IgD-negative memory B cell (primary cell): ENCODE measurements around the gene CALR3. TPM values are rescaled to one million over a fixed set of nuclear protein-coding genes. Genes with fewer than 3 reads are reported as not detected.
"Not testable (repeated sequence)": the region's sequence is repeated elsewhere in the genome, so short reads cannot be mapped to it uniquely, and the experiment has no call there.

Experiments
- H3K27ac Mint-ChIP-seq, 3 donors: one replicate each; pipeline ENCODE4 v1.8.0; 2020 to 2022; ENCODE audit warnings: mild to moderate bottlenecking in 3 of 3, mixed read lengths in 3 of 3, moderate library complexity in 1 of 3
- H3K27me3 Mint-ChIP-seq: one replicate; pipeline ENCODE4 v1.8.0; 2021; ENCODE audit warnings: mixed read lengths
- H3K36me3 Mint-ChIP-seq: one replicate; pipeline ENCODE4 v1.8.0; 2020; ENCODE audit warnings: mild to moderate bottlenecking, mixed read lengths
- H3K4me1 Mint-ChIP-seq, 3 donors: one replicate each; pipeline ENCODE4 v1.8.0; 2020 to 2022; ENCODE audit warnings: mixed read lengths in 3 of 3, mild to moderate bottlenecking in 1 of 3
- H3K4me3 Mint-ChIP-seq, 4 donors: one replicate each; pipeline ENCODE4 v1.8.0; 2020 to 2022; ENCODE audit warnings: mild to moderate bottlenecking in 4 of 4, mixed read lengths in 4 of 4, moderate library complexity in 3 of 4
- H3K9me3 Mint-ChIP-seq, 3 donors: one replicate each; pipeline ENCODE4 v1.8.0; 2020 to 2021; ENCODE audit warnings: mixed read lengths in 3 of 3, mild to moderate bottlenecking in 1 of 3
- polyA plus RNA-seq: library from polyadenylated mRNA; unstranded; fragments of 300-500 nt; fragmentation: Illumina TruSeq; gene quantifications from one replicate; pipeline ENCODE4 v1.2.3, GENCODE V29; 2021

CALR3 gene
- polyA plus RNA-seq, 1 donor from 2014 or later, result not detected

DNA sequence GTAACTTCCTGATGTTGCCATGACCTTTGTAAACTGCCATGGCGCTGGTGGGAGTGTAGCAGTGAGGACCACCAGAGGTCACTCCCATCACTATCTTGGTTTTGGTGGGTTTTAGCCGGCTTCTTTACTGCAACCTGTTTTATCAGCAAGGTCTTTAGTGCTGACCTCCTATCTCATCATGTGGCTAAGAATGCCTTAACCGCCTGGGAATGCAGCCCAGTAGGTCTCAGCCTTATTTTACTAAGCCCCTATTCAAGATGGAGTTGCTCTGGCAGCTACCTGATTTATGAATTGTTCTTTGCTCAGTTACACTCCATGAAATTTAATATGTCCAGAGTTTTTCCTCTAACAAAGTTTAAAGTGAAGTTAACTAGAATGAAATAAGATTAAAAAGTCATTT lies 19.6 kb downstream of the CALR3 start:
- H3K36me3 Mint-ChIP-seq, result peaks cover 4% of the 10 kb centered on the region
- H3K27me3 Mint-ChIP-seq, result peaks cover 2% of the 10 kb centered on the region
- H3K27ac Mint-ChIP-seq, result no peak overlapping the region
- H3K4me3 Mint-ChIP-seq, result no peak overlapping the region
- peaks cover 0 to 4% (median 2%) of the 10 kb centered on the region in 3 donors for H3K4me1 Mint-ChIP-seq
- no peaks in the 10 kb centered on the region for H3K9me3 Mint-ChIP-seq

DNA sequence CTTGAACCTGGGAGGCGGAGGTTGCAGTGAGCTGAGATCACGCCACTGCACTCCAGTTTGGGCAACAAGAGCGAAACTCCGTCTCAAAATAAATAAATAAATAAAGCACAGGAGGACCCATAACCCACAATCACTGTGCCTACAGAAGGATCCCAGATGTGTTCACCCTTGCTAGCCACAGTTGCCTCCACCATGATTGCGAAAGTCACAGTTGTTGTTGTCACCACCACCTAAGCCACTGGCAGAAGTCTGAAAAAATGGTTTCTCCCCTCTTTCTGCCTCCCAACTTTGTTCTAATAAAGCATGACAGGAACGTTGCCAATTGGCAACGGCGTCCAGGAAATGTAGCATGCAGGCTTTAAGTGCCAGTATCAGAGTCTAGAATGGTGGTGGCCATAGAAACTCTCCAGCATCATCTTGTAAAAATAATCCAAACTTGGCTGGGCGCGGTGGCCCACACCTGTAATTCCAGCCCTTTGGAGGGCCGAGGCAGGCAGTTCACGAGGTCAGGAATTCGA lies 22.0 kb downstream of the CALR3 start:
- peaks cover 16 to 20% (median 19%) of the 10 kb centered on the region in 3 donors for H3K4me1 Mint-ChIP-seq
- no peaks in the 10 kb centered on the region for H3K9me3 Mint-ChIP-seq
- peaks cover 4% of the 10 kb centered on the region for H3K36me3 Mint-ChIP-seq
- peak overlapping the region in 1 of 4 donors; percentile 60 for H3K4me3 Mint-ChIP-seq
- no peak overlapping the region for H3K27ac Mint-ChIP-seq
- H3K27me3 Mint-ChIP-seq, result peaks cover 2% of the 10 kb centered on the region

DNA sequence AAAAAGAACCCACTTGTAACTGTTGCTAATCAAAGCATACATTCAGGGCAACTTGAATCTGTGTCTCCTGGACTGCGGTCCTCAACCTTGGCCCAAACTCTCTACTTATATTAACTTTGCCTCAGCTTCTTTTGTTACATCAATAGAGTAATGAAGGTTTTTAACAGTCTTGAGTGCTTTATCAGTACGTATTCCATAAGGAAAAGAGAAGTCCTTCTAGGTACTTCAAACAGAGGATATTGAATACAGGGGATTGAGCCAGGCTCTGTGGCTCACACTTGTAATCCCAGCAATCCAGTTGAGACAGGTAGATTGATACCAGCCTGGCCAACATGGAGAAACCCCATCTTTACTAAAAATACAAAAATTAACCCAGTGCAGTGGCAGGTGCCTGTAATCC lies 23.0 kb downstream of the CALR3 start:
- peaks cover 20 to 27% (median 26%) of the 10 kb centered on the region in 3 donors for H3K4me1 Mint-ChIP-seq
- H3K4me3 Mint-ChIP-seq, result peak overlapping the region; percentile 48 to 88 (median 70)
- peaks cover 4% of the 10 kb centered on the region for H3K36me3 Mint-ChIP-seq
- H3K9me3 Mint-ChIP-seq, result no peaks in the 10 kb centered on the region
- H3K27me3 Mint-ChIP-seq, result peaks cover 2% of the 10 kb centered on the region
- H3K27ac Mint-ChIP-seq, result peak overlapping the region in 1 of 3 donors; percentile 45

DNA sequence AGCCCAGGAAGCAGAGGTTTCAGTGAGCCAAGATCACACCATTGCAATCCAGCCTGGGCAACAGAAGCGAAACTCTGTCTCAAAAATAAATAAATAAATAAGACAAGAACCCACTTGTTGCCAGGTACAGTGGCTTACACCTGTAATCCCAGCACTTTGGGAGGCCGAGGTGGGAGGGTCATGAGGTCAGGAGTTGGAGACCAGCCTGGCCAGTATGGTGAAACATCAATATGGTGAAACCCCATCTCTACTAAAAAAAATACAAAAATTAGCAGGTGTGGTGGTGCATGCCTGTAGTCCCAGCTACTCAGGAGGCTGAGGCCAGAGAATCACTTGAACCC lies 23.4 kb downstream of the CALR3 start:
- peaks cover 24 to 31% (median 29%) of the 10 kb centered on the region in 3 donors for H3K4me1 Mint-ChIP-seq
- H3K27ac Mint-ChIP-seq, result peak overlapping the region in 2 of 3 donors; percentile 35 to 62
- not testable (repeated sequence) for H3K36me3 Mint-ChIP-seq, H3K9me3 Mint-ChIP-seq, H3K27me3 Mint-ChIP-seq
- peak overlapping the region; percentile 52 to 88 (median 84) for H3K4me3 Mint-ChIP-seq

DNA sequence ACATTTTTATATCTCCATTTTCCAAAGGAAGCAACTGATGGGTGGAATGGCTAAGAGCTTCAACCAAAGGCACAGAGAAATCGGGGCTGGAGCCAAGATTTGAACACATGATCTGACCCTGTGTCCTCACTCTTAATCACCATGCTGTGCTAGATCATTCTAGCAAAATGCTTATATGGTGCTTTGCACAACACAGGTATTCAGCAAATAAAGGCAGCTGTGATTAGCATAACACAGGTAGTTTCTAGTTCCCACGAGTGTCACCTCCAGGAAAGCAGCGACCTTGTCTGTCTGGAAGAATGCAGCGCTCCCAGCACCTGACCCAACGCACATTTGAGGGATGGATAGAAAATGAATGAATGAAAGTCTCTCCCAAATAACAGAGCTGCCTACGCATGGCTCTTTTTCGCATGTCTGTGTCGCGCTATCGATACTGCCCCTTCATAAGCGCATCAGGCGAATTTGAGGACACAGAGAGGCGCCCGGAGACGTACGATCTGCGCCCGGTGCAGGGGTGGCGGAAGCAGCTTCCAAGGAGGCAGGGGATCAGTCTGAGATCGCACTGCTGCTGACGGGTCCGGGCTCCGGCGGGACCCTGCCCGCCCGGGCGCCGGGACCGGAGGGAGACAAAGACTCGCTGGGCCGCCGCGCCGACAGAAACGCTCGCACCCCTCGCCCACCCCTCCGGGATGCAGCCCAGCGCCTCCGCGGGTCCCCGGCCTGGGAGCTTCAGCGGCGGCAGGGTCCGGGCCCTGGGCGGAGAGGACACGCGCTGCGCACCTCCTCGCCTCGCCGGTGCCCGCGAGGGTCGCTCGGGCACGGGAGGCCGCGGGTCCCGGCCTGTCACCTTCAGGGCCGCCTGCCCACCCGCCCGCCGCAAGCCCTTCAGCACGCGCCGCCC lies 24.8 kb downstream of the CALR3 start:
- Mint-ChIP-seq H3K36me3 (peaks cover 7% of the 10 kb centered on the region), H3K4me1 (peaks cover 31 to 37% (median 35%) of the 10 kb centered on the region in 3 donors), H3K27me3 (no peaks in the 10 kb centered on the region), H3K9me3 (no peaks in the 10 kb centered on the region), H3K27ac (peak overlapping the region; percentile 30 to 83 (median 72)), H3K4me3 (peak overlapping the region; percentile 87 to 95 (median 90))

DNA sequence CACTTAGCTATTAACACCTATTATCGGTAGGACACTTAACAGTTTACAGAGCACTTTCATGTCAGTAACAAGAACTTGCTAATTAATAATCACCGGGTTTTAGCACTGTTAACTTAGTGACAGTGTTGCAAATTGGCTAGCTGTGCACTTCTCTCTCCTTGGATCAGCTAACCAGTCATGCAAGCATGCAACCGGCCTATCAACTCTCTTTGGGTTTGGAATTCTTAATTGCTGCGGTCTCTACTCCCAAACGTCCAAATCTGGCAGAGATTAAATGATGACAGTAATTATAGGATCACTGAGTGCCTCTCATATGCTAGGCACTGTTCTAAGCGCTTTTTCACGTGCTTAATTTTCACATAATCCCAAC lies 25.4 kb downstream of the CALR3 start:
- peak overlapping the region; percentile 30 to 83 (median 72) for H3K27ac Mint-ChIP-seq
- H3K4me1 Mint-ChIP-seq, result peaks cover 32 to 39% (median 35%) of the 10 kb centered on the region in 3 donors
- H3K4me3 Mint-ChIP-seq, result peak overlapping the region; percentile 87 to 95 (median 90)
- H3K27me3 Mint-ChIP-seq, result no peaks in the 10 kb centered on the region
- peaks cover 7% of the 10 kb centered on the region for H3K36me3 Mint-ChIP-seq
- no peaks in the 10 kb centered on the region for H3K9me3 Mint-ChIP-seq

DNA sequence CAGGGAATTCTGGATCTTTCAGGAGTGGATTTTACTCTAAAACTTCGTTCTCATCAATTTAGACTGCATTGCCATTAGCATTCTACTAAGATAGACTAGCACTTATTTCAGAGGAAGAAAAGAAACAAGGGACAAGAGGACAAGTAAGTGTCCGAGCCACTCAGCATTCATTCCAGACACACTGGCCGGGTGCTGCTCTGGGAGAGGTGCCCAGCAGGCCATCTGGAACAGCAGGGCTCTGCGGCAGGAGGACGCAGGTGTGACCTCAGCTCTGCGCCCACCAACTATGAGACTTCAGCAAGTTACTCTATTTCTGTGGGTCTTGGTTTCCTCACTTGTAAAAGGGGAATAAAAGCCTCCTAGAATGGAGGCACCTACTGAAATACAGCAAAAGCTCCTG lies 28.4 kb downstream of the CALR3 start:
- Mint-ChIP-seq H3K4me3 (peak overlapping the region in 1 of 4 donors; percentile 87), H3K27me3 (no peaks in the 10 kb centered on the region), H3K9me3 (no peaks in the 10 kb centered on the region), H3K36me3 (peaks cover 3% of the 10 kb centered on the region), H3K4me1 (peaks cover 41 to 52% (median 42%) of the 10 kb centered on the region in 3 donors), H3K27ac (peak overlapping the region in 1 of 3 donors; percentile 58)

DNA sequence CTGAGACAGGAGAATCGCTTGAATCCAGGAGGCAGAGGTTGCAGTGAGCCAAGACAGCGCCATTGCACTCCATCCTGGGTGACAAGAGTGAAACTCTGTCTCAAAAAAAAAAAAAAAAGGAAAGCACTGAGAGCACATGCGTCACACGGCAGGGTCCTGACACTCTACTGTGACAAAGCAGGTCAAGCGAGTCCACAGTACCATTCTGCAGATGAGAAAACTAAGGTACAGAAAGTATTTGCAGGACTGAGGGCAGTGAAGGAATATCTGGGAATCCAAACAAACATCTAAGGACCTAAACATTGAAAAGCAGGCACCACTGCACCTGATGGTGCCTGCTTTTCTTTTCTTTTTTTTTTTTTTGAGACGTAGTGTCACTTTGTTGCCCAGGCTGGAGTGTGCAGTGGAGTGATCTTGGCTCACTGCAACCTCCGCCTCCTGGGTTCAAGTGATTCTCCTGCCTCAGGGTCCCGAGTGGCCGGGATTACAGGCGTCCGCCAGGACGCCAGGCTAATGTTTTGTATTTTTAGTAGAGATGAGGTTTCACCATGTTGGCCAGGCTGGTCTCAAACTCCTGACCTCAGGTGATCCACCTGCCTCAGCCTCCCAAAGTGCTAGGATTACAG lies 29.1 kb downstream of the CALR3 start:
- Mint-ChIP-seq H3K4me1 (peaks cover 41 to 54% (median 42%) of the 10 kb centered on the region in 3 donors), H3K4me3 (peak overlapping the region in 1 of 4 donors; percentile 87)
- H3K27ac Mint-ChIP-seq, H3K27me3 Mint-ChIP-seq, H3K36me3 Mint-ChIP-seq, H3K9me3 Mint-ChIP-seq: not testable (repeated sequence)

DNA sequence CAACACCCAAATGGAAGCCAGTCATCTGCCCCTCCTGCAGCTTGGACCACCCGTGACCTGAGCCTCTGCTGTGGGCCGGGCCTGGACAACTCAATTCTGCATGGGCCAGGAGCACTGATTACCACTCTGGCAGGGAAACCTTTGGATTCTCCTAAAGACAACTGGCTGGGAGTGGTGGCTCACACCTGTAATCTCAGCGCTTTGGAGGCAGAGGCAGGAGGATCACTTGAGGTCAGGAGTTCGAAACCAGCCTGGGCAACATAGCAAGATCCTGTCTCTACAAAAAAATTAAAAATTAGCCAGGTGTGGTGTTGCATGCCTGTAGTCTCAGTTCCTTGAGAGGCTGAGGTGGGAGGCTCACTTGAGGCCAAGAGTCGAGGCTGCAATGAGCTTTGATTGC lies 30.7 kb downstream of the CALR3 start:
- Mint-ChIP-seq H3K27ac (no peak overlapping the region), H3K36me3 (peaks cover 3% of the 10 kb centered on the region), H3K4me1 (peaks cover 35 to 47% (median 38%) of the 10 kb centered on the region in 3 donors), H3K4me3 (peak overlapping the region in 1 of 4 donors; percentile 17), H3K27me3 (no peaks in the 10 kb centered on the region), H3K9me3 (no peaks in the 10 kb centered on the region)

DNA sequence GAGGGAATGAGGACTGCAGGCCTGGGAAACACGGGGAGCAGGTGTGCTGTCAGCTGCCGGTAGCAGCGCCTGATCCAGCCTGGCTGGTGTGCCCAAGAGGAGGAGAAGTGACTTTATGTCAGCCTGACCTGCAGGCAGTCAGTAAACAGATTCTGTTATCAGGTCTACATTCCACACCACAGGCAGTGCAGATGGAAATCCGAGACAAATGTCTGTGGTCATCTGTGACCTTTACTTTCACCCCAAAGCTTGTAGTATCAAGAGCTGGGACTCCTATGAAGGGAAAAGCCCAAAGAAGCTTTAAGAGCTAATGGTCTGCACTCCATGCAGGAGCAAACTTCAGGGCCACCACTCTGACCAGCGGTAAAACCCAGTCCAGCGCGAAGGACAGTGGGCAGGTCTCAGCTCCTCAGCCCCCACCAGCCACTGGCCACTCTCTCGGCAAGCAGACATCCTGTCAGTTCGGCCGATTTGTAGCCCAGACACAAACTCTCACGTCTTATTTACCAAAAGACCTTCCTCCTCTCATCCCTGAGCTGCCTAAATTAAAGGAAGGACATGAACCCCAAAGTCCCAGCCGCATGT lies 31.9 kb downstream of the CALR3 start:
- Mint-ChIP-seq H3K4me1 (peaks cover 35 to 49% (median 36%) of the 10 kb centered on the region in 3 donors), H3K27me3 (no peaks in the 10 kb centered on the region), H3K4me3 (no peak overlapping the region), H3K36me3 (peaks cover 3% of the 10 kb centered on the region), H3K9me3 (no peaks in the 10 kb centered on the region), H3K27ac (no peak overlapping the region)

DNA sequence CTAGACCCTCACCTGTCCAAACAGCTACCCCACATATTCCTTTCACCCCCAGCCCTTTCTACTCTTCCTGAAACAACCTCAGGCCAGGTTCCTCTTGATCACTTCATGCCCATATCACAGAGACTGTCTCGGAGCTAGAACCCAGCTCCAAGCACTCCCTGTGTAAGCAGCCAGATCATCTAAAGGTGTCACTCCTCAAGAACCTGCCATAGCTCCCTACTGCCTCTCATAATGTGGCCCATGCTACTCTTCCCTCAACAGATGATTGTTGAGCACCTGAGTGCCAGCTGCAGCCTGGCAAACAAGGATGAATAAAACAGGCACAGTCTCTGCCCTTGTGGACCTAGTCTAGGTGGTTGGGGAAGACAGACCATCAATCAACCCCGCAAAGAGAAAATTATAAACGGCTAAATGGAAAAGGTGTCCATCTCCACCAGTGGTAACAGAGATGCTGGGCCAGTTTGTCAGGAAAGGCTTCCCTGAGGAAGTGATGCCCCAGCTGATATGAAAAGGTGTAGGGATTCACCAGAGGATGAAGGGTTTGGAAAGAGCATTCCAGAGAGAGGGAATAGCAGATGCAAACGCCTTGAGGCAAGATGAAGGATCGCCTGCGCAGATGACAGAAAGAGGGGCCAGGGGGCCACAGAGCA lies 32.5 kb downstream of the CALR3 start:
- H3K9me3 Mint-ChIP-seq, result no peaks in the 10 kb centered on the region
- no peaks in the 10 kb centered on the region for H3K27me3 Mint-ChIP-seq
- H3K27ac Mint-ChIP-seq, result peak overlapping the region in 1 of 3 donors; percentile 14
- peaks cover 34 to 48% (median 34%) of the 10 kb centered on the region in 3 donors for H3K4me1 Mint-ChIP-seq
- peak overlapping the region in 1 of 4 donors; percentile 5 for H3K4me3 Mint-ChIP-seq
- peaks cover 3% of the 10 kb centered on the region for H3K36me3 Mint-ChIP-seq

DNA sequence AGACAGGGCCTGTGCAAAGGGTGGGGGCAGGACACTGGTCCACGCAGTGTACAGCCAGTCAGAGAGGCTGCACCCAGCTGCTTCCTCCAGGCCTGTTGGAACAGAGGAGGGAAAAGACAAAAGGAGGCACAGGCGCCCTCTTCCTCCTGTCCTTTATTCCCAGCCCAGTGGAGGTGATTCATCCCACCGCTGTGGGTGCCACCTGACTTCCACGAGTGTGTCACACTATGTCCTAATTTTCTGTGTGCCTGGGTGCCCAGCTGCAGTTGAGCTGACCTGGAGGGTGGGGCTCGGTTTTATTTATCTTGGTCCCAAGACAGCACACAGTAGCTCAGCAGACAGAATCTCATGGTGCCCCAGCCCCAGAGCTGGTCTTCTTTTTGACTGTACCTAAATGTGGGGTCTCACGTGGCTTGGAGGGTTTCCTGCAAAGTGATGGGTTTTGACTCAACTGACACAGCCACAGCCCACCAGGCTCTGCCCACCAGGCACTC lies 33.2 kb downstream of the CALR3 start:
- no peak overlapping the region for H3K4me3 Mint-ChIP-seq
- peaks cover 35 to 51% (median 37%) of the 10 kb centered on the region in 3 donors for H3K4me1 Mint-ChIP-seq

DNA sequence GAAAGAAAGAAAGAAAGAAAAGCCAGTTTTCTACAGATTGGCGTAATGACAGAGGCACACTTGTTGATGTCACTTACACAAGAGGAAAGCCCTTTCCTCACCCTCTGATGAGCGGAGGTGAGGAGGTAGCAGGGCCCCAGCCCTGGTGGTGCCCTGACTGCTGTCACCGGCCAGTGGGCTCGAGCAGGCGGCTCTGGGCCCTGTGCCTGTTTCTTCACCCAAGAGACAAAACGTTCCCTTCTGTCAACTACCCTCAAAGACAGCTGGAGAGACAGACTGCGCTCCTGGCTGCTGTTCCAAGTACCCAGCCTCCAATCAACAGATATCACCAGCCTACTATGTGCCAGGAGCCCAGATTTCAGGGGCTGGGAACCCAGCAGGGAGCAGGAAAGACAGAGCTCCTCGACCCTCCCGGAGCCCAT lies 34.3 kb downstream of the CALR3 start:
- Mint-ChIP-seq H3K4me3 (peak overlapping the region in 2 of 4 donors; percentile 17 to 49), H3K9me3 (no peaks in the 10 kb centered on the region), H3K36me3 (no peaks in the 10 kb centered on the region), H3K4me1 (peaks cover 36 to 55% (median 37%) of the 10 kb centered on the region in 3 donors), H3K27ac (peak overlapping the region in 1 of 3 donors; percentile 10), H3K27me3 (peaks cover 1% of the 10 kb centered on the region)

More for the DNA sequence above, 33.2 kb downstream of the CALR3 start:
- peak overlapping the region in 1 of 3 donors; percentile 14 for H3K27ac Mint-ChIP-seq
- H3K36me3 Mint-ChIP-seq, result peaks cover 3% of the 10 kb centered on the region
- H3K9me3 Mint-ChIP-seq, result no peaks in the 10 kb centered on the region
- H3K27me3 Mint-ChIP-seq, result peaks cover 1% of the 10 kb centered on the region

DNA sequence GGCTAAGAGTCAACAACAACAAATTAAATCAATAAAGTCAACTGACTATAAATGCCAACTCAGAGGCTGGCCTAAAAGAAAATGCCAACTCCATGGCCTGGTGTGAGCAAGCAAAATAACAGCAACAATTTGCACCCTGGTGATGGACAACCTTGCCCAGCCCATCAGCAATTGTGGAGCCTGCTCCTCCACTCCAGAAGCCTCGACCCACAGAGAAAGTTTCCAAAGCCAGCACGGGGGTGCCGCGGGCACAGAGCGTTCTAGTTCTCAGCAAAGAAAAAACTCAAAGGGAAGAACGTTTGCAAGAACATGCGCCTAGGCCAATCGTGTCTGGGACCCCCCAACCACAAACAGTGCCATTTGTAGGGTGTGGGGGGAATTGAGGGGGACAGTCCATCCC lies 35.5 kb downstream of the CALR3 start:
- H3K9me3 Mint-ChIP-seq, result no peaks in the 10 kb centered on the region
- no peaks in the 10 kb centered on the region for H3K36me3 Mint-ChIP-seq
- no peak overlapping the region for H3K4me3 Mint-ChIP-seq
- no peak overlapping the region for H3K27ac Mint-ChIP-seq
- peaks cover 39 to 56% (median 39%) of the 10 kb centered on the region in 3 donors for H3K4me1 Mint-ChIP-seq
- peaks cover 1% of the 10 kb centered on the region for H3K27me3 Mint-ChIP-seq
